HPDE6-E6E7 (cell line): ENCODE measurements around the gene GNS.
"Not testable (repeated sequence)": the region's sequence is repeated elsewhere in the genome, so short reads cannot be mapped to it uniquely, and the experiment has no call there.

Source experiments
- DNase-seq: peaks from one replicate; pipeline ENCODE4 v3.0.0; 2011; ENCODE audit warnings: missing footprints; ENCODE audit errors: extremely low spot score

The GNS gene

GRCh38 chr12:64699504-64700115 is 59.6 kb downstream of the GNS start:
- no peak for DNase-seq

DNA sequence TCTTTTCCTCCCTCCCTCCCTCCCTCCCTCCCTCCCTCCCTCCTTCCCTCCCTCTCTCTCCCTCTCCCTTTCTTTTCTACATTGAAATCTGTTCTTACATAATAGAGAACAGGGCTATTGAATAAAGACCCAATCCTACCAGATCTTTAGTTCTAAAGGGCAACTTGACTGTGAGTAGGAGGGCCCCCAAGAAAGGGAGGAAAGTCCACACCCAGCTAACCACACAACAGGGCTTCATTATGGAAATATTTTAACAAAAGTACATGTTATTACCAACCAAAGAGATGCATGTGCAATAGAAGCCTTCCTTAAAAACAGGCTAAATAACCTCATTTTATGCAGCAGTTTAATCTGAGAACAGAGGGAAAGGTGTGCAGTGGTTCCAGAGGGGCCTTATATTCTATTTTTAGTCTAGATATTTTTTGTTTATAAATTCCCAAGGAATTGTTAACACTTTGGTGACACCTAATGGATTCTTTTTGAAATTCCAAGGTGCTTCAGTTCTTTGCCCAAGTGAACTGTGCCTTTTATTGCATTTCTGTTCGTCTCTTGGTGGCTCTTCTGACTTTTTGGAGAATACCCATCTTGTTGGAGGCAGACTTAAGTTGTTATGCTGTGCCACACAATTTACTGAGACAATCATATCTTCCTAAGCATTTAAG is 63.0 kb downstream of the GNS start:
- no peak for DNase-seq

GRCh38 chr12:64695550-64695949 is 63.7 kb downstream of the GNS start:
- DNase-seq, result no peak

GRCh38 chr12:64694130-64695040 is 64.8 kb downstream of the GNS start:
- no peak for DNase-seq

- DNase-seq, result no peak
Observed at GRCh38 chr12:64691795-64692583, 67.2 kb downstream of the GNS start.

DNA sequence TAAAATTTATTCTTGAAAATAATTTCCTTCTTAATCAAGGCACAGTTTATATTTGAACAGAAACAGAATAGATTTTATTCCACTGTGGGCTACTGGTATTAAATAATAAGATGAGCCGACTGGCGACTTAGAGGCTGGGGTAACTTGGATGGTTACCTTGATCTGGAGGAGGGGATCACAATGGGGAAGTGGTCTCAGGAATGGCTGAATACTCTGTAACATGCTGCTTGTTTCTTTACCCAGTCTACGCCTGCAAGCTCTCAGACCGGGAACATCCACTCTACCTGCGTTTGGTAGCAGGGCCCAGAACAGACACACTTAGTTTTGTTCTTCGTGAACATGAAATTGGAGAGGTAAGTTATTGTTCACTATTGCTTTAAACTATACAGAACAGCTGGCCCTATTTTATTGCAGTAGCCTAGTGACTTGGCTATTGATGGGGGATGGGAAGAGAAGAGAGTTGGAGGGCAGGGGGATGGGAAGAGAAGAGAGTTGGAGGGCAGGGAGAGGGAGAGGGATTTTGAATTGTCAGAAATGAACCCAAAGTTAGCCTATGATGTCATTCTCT is 67.9 kb downstream of the GNS start:
- no peak for DNase-seq

- not testable (repeated sequence) for DNase-seq
Observed at GRCh38 chr12:64690236-64690635, 69.0 kb downstream of the GNS start.

- no peak for DNase-seq
Observed at GRCh38 chr12:64688715-64689114, 70.5 kb downstream of the GNS start.

DNA sequence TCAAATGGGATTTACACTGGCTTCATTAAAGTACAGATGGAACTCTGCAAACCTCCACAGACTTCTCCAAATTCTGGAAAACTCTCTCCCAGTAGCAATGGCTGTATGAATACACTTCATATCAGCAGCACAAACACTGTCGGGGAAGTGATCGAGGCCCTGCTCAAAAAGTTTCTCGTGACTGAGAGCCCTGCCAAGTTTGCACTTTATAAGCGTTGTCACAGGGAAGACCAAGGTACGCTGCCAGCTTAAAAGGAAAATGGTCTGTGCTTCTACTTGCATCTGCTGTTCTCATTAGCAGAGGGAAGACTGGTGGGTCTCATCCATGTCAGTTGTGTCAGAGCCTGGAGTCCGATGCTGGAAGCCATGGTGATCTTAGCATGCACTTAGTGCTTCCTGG is 71.0 kb downstream of the GNS start:
- DNase-seq, result no peak

GRCh38 chr12:64687816-64688215 is 71.4 kb downstream of the GNS start:
- no peak for DNase-seq

- no peak for DNase-seq
Observed at GRCh38 chr12:64685605-64686004, 73.6 kb downstream of the GNS start.

DNA sequence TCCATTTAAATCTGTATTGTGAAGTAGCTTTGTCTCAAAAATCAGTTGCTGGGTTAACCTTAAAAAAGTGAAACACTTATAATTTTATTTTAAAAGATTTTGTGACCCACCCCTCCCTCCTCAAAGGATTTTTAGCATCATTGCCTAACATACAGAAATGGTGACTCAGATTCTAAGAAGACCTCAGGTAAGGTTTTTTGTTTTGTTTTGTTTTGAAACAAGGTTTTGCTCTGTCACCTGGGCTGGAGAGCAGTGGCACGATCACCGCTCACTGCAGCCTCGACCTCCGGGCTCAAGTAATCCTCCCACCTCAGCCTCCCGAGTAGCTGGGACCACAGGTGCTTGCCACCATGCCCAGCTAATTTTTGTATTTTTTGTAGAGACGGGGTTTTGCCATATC is 74.2 kb downstream of the GNS start:
- no peak for DNase-seq

- DNase-seq, result no peak
Observed at GRCh38 chr12:64683816-64684543, 75.2 kb downstream of the GNS start.

DNA sequence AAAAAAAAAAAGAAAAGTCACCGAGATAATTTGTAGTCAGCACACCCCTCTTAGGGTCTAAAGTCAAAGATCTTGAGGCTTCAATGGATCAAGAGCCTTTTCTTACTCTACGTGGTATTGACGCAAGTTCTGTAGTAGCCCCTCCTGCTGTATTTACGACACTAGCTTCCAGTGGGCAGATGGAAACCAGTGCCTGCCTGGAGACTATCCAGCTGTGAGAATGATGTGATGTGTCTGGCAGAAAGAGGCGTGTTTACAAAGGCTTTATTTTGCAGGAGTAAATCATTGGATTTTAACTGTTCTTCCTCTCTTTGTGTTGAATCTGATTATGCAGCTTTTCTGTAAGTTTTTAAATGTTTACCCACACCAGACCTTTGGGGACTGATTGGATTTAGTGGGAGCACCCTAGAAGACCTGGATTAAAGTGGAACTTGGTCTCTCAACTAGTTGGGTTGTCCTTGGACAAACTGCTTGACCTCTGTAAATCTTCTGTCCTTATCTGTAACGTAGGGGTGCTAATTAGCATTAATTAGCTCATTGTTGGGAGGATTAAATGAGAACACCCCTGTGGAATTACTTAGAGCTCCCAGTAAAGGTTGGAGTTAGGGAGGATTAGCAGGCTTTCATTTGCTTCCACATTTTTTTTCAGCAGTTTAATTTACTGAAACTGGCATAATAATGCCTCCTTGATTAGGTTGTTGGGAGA is 76.5 kb downstream of the GNS start:
- DNase-seq, result no peak

GRCh38 chr12:64681200-64682052 is 77.8 kb downstream of the GNS start:
- no peak for DNase-seq

DNA sequence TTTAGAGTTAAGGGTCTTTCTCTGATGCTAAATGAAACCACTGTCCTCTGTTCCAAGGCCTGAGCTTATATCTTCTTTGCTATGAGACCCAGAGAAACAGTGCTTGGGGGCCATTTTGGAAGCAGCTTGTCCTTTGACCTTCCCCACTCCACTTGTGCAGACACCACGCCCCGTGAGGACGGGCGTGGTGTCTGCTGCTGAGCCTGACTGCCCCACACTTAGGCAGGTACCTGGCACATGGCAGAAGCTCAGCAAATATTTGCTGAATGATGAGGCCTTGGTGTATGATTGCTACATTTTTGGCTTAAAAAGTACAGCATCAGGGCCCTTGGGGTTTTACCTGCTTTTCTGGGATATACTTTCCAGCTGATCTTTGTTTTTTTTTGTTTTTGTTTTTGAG is 79.0 kb downstream of the GNS start:
- DNase-seq, result no peak

DNA sequence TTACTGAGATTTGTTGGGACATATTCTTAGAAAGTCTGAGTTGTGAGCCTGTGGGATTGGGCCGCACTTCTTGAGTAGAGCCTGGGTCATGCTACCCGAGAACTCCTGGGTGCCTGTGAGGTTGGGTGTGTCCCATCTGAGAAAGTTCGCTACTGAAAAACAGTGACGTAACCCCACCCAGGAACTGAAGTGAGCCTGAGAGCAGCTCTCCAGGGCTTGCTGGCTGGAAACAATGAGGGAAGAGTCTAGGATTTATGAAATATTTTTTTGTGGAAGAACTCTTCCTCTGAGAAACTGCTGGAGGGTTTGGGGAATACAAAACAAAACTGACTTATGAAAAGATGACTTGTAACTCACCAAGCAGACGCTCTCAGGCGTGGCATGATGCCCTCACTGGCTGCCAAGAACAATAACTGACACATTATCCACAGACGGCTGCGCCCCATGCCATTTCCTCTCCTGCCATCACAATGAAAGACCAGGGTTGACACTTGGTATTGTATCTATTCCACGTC is 79.7 kb downstream of the GNS start:
- DNase-seq, result peak; percentile 81

- no peak for DNase-seq
Observed at GRCh38 chr12:64678835-64679234, 80.4 kb downstream of the GNS start.

- DNase-seq, result no peak
Observed at GRCh38 chr12:64678248-64678647, 81.0 kb downstream of the GNS start.
